Neural crest cell (in vitro differentiated cells): ENCODE results near the gene PHGDH. TPM values are rescaled to one million over a fixed set of nuclear protein-coding genes. Genes with fewer than 3 reads are reported as not detected.

Source experiments
- DNase-seq: peaks from one replicate; pipeline ENCODE4 v3.0.0; 2021; ENCODE audit warnings: low read depth, mixed read lengths, low spot score
- H3K27ac Mint-ChIP-seq: one replicate; pipeline ENCODE4 v1.8.0; 2021; ENCODE audit warnings: mild to moderate bottlenecking, mixed read lengths; ENCODE audit not compliant: unreplicated experiment
- H3K27me3 Mint-ChIP-seq: 2 replicates; pipeline ENCODE4 v1.8.0; 2021; ENCODE audit warnings: low read depth, mild to moderate bottlenecking, mixed read lengths
- H3K36me3 Mint-ChIP-seq: 2 replicates; pipeline ENCODE4 v1.8.0; 2021; ENCODE audit warnings: low read depth, mild to moderate bottlenecking, mixed read lengths
- H3K4me1 Mint-ChIP-seq: 2 replicates; pipeline ENCODE4 v1.8.0; 2021; ENCODE audit warnings: mixed read lengths
- H3K4me3 Mint-ChIP-seq: one replicate; pipeline ENCODE4 v1.8.0; 2021; ENCODE audit warnings: mild to moderate bottlenecking, mixed read lengths
- H3K9me3 Mint-ChIP-seq: 2 replicates; pipeline ENCODE4 v1.8.0; 2021; ENCODE audit warnings: mixed read lengths
- total RNA-seq: library from RNA; stranded (reverse); gene quantifications from 2 replicates; pipeline ENCODE4 v1.2.1, GENCODE V29; 2021
- TF ChIP-seq, protein P1 (sequence below): fragments of 200-600 bp; sonication (generic); conservative IDR thresholded peaks from 2 replicates; pipeline ENCODE4 v1.5.0; 2021; ENCODE audit warnings: antibody characterized with exemption, mild to moderate bottlenecking

PHGDH gene
- total RNA-seq, 1 donor from 2014 or later: 365 TPM

GRCh38 chr1:119742677-119743076 lies 30.9 kb downstream of the PHGDH start:
- H3K36me3 Mint-ChIP-seq: peaks cover 11% of the 10 kb centered on the region

GRCh38 chr1:119743308-119743707 lies 31.6 kb downstream of the PHGDH start:
- no peaks in the 10 kb centered on the region for H3K9me3 Mint-ChIP-seq
- no peak overlapping the region for H3K27ac Mint-ChIP-seq
- no peaks in the 10 kb centered on the region for H3K27me3 Mint-ChIP-seq
- H3K4me3 Mint-ChIP-seq: no peak overlapping the region
- peaks cover 10% of the 10 kb centered on the region for H3K4me1 Mint-ChIP-seq
- DNase-seq: no peak
- H3K36me3 Mint-ChIP-seq: peaks cover 11% of the 10 kb centered on the region
- TF ChIP-seq, protein P1, sequence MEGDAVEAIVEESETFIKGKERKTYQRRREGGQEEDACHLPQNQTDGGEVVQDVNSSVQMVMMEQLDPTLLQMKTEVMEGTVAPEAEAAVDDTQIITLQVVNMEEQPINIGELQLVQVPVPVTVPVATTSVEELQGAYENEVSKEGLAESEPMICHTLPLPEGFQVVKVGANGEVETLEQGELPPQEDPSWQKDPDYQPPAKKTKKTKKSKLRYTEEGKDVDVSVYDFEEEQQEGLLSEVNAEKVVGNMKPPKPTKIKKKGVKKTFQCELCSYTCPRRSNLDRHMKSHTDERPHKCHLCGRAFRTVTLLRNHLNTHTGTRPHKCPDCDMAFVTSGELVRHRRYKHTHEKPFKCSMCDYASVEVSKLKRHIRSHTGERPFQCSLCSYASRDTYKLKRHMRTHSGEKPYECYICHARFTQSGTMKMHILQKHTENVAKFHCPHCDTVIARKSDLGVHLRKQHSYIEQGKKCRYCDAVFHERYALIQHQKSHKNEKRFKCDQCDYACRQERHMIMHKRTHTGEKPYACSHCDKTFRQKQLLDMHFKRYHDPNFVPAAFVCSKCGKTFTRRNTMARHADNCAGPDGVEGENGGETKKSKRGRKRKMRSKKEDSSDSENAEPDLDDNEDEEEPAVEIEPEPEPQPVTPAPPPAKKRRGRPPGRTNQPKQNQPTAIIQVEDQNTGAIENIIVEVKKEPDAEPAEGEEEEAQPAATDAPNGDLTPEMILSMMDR: no peak

More at GRCh38 chr1:119742677-119743076, 30.9 kb downstream of the PHGDH start:
- DNase-seq: no peak
- Mint-ChIP-seq H3K4me1 (peaks cover 16% of the 10 kb centered on the region), H3K4me3 (no peak overlapping the region), H3K27me3 (no peaks in the 10 kb centered on the region), H3K9me3 (no peaks in the 10 kb centered on the region), H3K27ac (no peak overlapping the region)
- TF ChIP-seq, protein P1: no peak

GRCh38 chr1:119743776-119744597 lies 32.3 kb downstream of the PHGDH start:
- peak; percentile 42 for DNase-seq
- peak overlapping the region; percentile 69 for H3K27ac Mint-ChIP-seq
- TF ChIP-seq, protein P1: peak; percentile 87
- no peaks in the 10 kb centered on the region for H3K9me3 Mint-ChIP-seq
- H3K36me3 Mint-ChIP-seq: peaks cover 11% of the 10 kb centered on the region
- no peaks in the 10 kb centered on the region for H3K27me3 Mint-ChIP-seq
- H3K4me1 Mint-ChIP-seq: peaks cover 9% of the 10 kb centered on the region
- H3K4me3 Mint-ChIP-seq: peak overlapping the region; percentile 6

DNA sequence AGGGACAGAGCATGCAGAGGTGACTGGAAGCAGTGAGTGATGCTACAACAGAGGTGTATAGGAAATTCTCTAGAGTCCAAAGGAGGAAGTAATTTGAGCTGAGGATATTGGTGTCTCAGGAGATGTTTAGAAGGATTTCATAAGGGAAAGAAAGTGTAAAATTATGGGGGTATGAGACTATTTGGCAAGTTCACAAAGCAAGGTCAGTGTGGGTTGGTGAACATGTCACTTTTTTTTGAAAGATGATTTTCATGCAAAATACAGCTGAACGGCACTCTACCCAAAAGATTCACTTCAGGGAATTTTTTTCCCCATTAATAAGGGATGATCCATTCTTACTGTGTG lies 32.8 kb downstream of the PHGDH start:
- Mint-ChIP-seq H3K4me3 (no peak overlapping the region), H3K27ac (no peak overlapping the region), H3K4me1 (peaks cover 9% of the 10 kb centered on the region), H3K36me3 (peaks cover 11% of the 10 kb centered on the region), H3K9me3 (no peaks in the 10 kb centered on the region), H3K27me3 (peaks cover under 1% of the 10 kb centered on the region)
- DNase-seq: no peak
- TF ChIP-seq, protein P1: no peak

- peaks cover 11% of the 10 kb centered on the region for H3K36me3 Mint-ChIP-seq
- no peak overlapping the region for H3K27ac Mint-ChIP-seq
- peaks cover 9% of the 10 kb centered on the region for H3K4me1 Mint-ChIP-seq
- H3K27me3 Mint-ChIP-seq: peaks cover 5% of the 10 kb centered on the region
- H3K4me3 Mint-ChIP-seq: no peak overlapping the region
- TF ChIP-seq, protein P1: no peak
- no peaks in the 10 kb centered on the region for H3K9me3 Mint-ChIP-seq
- DNase-seq: no peak
Observed at GRCh38 chr1:119745034-119745433, 33.3 kb downstream of the PHGDH start.
